Panc1 (cell line): ENCODE data around the gene SLC22A5.

Source experiments
- SIN3A ChIP-seq: IDR thresholded peaks from 2 replicates; pipeline ENCODE4 v1.6.1; 2012; ENCODE audit warnings: low read depth, mild to moderate bottlenecking, low read length, moderate library complexity, borderline replicate concordance; ENCODE audit not compliant: insufficient read depth
- TF ChIP-seq, protein P1 (sequence below): fragments of 450-650 bp; IDR thresholded peaks from 2 replicates; pipeline ENCODE4 v1.5.1; 2017; ENCODE audit warnings: mild to moderate bottlenecking
- TF ChIP-seq, protein P2 (sequence below), 2 experiments: IDR thresholded peaks; 2 replicates each; pipeline ENCODE4 v1.6.1; 2011 to 2012; ENCODE audit warnings: low read depth in 2 of 2, control low read depth in 1 of 2, low read length in 1 of 2, mild to moderate bottlenecking in 1 of 2, moderate library complexity in 1 of 2; ENCODE audit not compliant: insufficient read depth in 1 of 2

DNA sequence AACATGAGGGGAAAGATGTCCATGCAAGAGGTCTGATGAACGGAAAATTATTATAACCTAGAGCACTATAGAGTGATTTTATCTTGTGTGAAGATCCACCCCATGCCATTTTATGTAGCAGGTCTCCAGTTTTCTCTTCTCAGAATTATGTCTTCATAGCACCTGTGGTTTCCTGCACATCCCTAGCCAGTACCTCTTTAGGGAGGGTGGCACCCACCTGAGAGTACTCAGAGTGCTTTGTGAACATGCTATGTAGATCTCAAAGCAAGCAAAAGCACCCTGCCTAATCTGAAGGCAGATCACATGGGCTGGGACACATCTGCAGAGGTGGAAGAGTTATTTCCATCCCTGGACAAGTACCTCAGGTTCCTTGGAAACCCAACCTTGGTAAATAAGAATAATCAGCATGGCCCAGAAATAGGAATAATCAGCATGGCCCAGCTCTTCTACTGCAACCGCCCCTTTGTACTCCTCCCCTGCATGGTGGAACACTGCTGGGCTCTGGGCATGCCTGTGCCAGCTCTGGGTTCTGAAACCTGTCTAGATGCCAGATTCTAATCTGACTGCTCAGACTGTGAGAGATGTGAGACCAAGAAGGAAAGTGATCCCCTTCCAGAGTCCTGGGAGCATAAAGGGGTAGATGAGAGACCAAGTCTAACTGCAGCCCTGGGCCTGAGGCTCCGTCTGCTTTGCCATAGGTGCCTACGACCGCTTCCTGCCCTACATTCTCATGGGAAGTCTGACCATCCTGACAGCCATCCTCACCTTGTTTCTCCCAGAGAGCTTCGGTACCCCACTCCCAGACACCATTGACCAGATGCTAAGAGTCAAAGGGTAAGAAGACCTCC is 23.7 kb downstream of the SLC22A5 start:
- TF ChIP-seq, protein P1, sequence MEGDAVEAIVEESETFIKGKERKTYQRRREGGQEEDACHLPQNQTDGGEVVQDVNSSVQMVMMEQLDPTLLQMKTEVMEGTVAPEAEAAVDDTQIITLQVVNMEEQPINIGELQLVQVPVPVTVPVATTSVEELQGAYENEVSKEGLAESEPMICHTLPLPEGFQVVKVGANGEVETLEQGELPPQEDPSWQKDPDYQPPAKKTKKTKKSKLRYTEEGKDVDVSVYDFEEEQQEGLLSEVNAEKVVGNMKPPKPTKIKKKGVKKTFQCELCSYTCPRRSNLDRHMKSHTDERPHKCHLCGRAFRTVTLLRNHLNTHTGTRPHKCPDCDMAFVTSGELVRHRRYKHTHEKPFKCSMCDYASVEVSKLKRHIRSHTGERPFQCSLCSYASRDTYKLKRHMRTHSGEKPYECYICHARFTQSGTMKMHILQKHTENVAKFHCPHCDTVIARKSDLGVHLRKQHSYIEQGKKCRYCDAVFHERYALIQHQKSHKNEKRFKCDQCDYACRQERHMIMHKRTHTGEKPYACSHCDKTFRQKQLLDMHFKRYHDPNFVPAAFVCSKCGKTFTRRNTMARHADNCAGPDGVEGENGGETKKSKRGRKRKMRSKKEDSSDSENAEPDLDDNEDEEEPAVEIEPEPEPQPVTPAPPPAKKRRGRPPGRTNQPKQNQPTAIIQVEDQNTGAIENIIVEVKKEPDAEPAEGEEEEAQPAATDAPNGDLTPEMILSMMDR, result no peak
- TF ChIP-seq SIN3A, result no peak
- TF ChIP-seq, protein P2, sequence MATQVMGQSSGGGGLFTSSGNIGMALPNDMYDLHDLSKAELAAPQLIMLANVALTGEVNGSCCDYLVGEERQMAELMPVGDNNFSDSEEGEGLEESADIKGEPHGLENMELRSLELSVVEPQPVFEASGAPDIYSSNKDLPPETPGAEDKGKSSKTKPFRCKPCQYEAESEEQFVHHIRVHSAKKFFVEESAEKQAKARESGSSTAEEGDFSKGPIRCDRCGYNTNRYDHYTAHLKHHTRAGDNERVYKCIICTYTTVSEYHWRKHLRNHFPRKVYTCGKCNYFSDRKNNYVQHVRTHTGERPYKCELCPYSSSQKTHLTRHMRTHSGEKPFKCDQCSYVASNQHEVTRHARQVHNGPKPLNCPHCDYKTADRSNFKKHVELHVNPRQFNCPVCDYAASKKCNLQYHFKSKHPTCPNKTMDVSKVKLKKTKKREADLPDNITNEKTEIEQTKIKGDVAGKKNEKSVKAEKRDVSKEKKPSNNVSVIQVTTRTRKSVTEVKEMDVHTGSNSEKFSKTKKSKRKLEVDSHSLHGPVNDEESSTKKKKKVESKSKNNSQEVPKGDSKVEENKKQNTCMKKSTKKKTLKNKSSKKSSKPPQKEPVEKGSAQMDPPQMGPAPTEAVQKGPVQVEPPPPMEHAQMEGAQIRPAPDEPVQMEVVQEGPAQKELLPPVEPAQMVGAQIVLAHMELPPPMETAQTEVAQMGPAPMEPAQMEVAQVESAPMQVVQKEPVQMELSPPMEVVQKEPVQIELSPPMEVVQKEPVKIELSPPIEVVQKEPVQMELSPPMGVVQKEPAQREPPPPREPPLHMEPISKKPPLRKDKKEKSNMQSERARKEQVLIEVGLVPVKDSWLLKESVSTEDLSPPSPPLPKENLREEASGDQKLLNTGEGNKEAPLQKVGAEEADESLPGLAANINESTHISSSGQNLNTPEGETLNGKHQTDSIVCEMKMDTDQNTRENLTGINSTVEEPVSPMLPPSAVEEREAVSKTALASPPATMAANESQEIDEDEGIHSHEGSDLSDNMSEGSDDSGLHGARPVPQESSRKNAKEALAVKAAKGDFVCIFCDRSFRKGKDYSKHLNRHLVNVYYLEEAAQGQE (IDR thresholded peaks at IDR 0.05; ENCODE audit: insufficient read depth in 1 of 2, low read depth in 2 of 2, low read length in 1 of 2), result no peak
